Body of pancreas (tissue), 4 donors: Measurements from ENCODE around the gene COL8A1. TPM values are rescaled to one million over a fixed set of nuclear protein-coding genes. Genes with fewer than 3 reads are reported as not detected.

Experiments used
- ATAC-seq: fragments of 150-250 bp; one replicate; pipeline ENCODE4 v1.9.1; 2016
- DNase-seq, 4 donors: peaks; one replicate each; pipeline ENCODE4 v3.0.0-alpha.2; 2019
- H3K27ac ChIP-seq, 4 donors: fragments of 200-600 bp; sonication (generic); 1 replicate in 3 of 4; 2 replicates in 1 of 4; pipeline versions ENCODE4 v1.5.1 to v1.6.1; 2016 to 2019; ENCODE audit warnings: mild to moderate bottlenecking in 1 of 4, mixed read lengths in 1 of 4, moderate library complexity in 1 of 4
- H3K27me3 ChIP-seq, 2 donors: fragments of 200-600 bp; sonication (generic); one replicate each; pipeline ENCODE4 v1.6.0; 2016; ENCODE audit warnings: mild to moderate bottlenecking in 1 of 2
- H3K36me3 ChIP-seq, 2 donors: fragments of 200-600 bp; sonication (generic); replicated peaks in 1 of 2; 2 replicates each; pipeline ENCODE4 v1.5.1; 2016; ENCODE audit warnings: low read depth in 2 of 2; ENCODE audit not compliant: insufficient read depth in 1 of 2
- H3K4me1 ChIP-seq: fragments of 200-600 bp; sonication (generic); one replicate; pipeline ENCODE4 v1.6.0; 2016
- H3K4me3 ChIP-seq, 2 donors: fragments of 200-600 bp; sonication (generic); 1 replicate in 1 of 2; 2 replicates in 1 of 2; pipeline ENCODE4 v1.5.1; 2016 to 2019
- H3K9me3 ChIP-seq, 3 donors: fragments of 200-600 bp; sonication (generic); 1 replicate in 2 of 3; 2 replicates in 1 of 3; pipeline ENCODE4 v1.5.1; 2016
- CTCF ChIP-seq, 7 experiments: fragments of 450-650 bp in 4 of 7; fragments of 200-600 bp in 3 of 7; sonication (generic) in 3 of 7; IDR thresholded peaks; one replicate each; pipeline ENCODE4 v1.5.1; 2016 to 2019; ENCODE audit warnings: antibody characterized with exemption in 7 of 7
- POLR2A ChIP-seq, 3 donors: fragments of 450-650 bp; IDR thresholded peaks; one replicate each; pipeline ENCODE4 v1.6.1; 2016; ENCODE audit warnings: antibody characterized with exemption in 3 of 3, mild to moderate bottlenecking in 2 of 3
- WGBS, 2 donors: methylation state at CpG; one replicate each; pipeline ENCODE4 v1.1.5; 2017; 5-methylcytosine and 5-hydroxymethylcytosine counted together
- intact Hi-C: fragments of 100-400 bp; cut with DNase I; formaldehyde crosslinking; loops from one replicate; pipeline ENCODE4 v1.15.1; 2023
- total RNA-seq, 2 donors: library from RNA; depleted of rRNA; stranded (reverse); fragments of >200 nt; gene quantifications; one replicate each; pipeline ENCODE4 v1.1.0, GENCODE V29; 2016

COL8A1 gene
- total RNA-seq, 2 donors from 2014 or later, result 0.99 to 5.4 TPM

GRCh38 chr3:99668044-99668443, 29.6 kb downstream of the COL8A1 start:
- intact Hi-C loops, result no loop called here
- DNase-seq (no peak), ATAC-seq (no peak)
- no peaks in the 10 kb centered on the region for H3K9me3 ChIP-seq
- TF ChIP-seq POLR2A (IDR thresholded peaks at IDR 0.05) (no peak), CTCF (IDR thresholded peaks at IDR 0.05) (no peak)
- 51 to 67% methylated on average over 2 of the region's 2 CpGs for WGBS, 2 donors
- no peaks in the 10 kb centered on the region for H3K27me3 ChIP-seq
- H3K4me3 ChIP-seq, result no peak overlapping the region
- no peaks in the 10 kb centered on the region for H3K36me3 ChIP-seq
- no peaks in the 10 kb centered on the region for H3K4me1 ChIP-seq
- no peak overlapping the region for H3K27ac ChIP-seq

- no peak for TF ChIP-seq CTCF (IDR thresholded peaks at IDR 0.05)
- TF ChIP-seq POLR2A (IDR thresholded peaks at IDR 0.05), result no peak
- intact Hi-C loops, result no loop called here
- H3K4me3 ChIP-seq, result no peak overlapping the region
- WGBS, 2 donors, result 65 to 70% methylated on average over 2 of the region's 2 CpGs
- ATAC-seq, result no peak
- H3K36me3 ChIP-seq, result no peaks in the 10 kb centered on the region
- no peaks in the 10 kb centered on the region for H3K9me3 ChIP-seq
- H3K27me3 ChIP-seq, result no peaks in the 10 kb centered on the region
- DNase-seq, result no peak
- no peaks in the 10 kb centered on the region for H3K4me1 ChIP-seq
- no peak overlapping the region for H3K27ac ChIP-seq
These were observed 31.6 kb downstream of the COL8A1 start for GRCh38 chr3:99669879-99670555.

GRCh38 chr3:99670556-99670950, 32.2 kb downstream of the COL8A1 start:
- no peaks in the 10 kb centered on the region for H3K4me1 ChIP-seq
- ATAC-seq (no peak), DNase-seq (no peak)
- no peak overlapping the region for H3K4me3 ChIP-seq
- H3K27ac ChIP-seq, result no peak overlapping the region
- no peaks in the 10 kb centered on the region for H3K9me3 ChIP-seq
- TF ChIP-seq CTCF (IDR thresholded peaks at IDR 0.05) (no peak), POLR2A (IDR thresholded peaks at IDR 0.05) (no peak)
- H3K27me3 ChIP-seq, result no peaks in the 10 kb centered on the region
- 43 to 61% methylated on average over 2 of the region's 2 CpGs for WGBS, 2 donors
- intact Hi-C loops, result no loop called here
- H3K36me3 ChIP-seq, result no peaks in the 10 kb centered on the region

- TF ChIP-seq POLR2A (IDR thresholded peaks at IDR 0.05) (no peak), CTCF (IDR thresholded peaks at IDR 0.05) (no peak)
- 25 to 32% methylated on average over 2 of the region's 2 CpGs for whole genome bisulfite sequencing, 2 donors
- H3K27ac ChIP-seq, result no peak overlapping the region
- intact Hi-C loops, result no loop called here
- no peak for ATAC-seq
- no peaks in the 10 kb centered on the region for H3K36me3 ChIP-seq
- no peak overlapping the region for H3K4me3 ChIP-seq
- no peaks in the 10 kb centered on the region for H3K27me3 ChIP-seq
- no peaks in the 10 kb centered on the region for H3K9me3 ChIP-seq
- H3K4me1 ChIP-seq, result no peaks in the 10 kb centered on the region
- no peak for DNase-seq
These were observed 35.8 kb downstream of the COL8A1 start for GRCh38 chr3:99674086-99674789.
